GDM1 (cell line): ENCODE measurements around the gene ARFGAP3.

Experiments
- DNase-seq: peaks from one replicate; lab custom pipeline; 2025; lab: John Stamatoyannopoulos, UW

ARFGAP3 gene

GRCh38 chr22:42883970-42884369, 26.9 kb upstream of the ARFGAP3 start:
- no peak for DNase-seq

GRCh38 chr22:42883121-42883520, 26.0 kb upstream of the ARFGAP3 start:
- no peak for DNase-seq

GRCh38 chr22:42881982-42882656, 25.0 kb upstream of the ARFGAP3 start:
- no peak for DNase-seq

GRCh38 chr22:42881298-42881697, 24.2 kb upstream of the ARFGAP3 start:
- DNase-seq: no peak

GRCh38 chr22:42880815-42881214, 23.7 kb upstream of the ARFGAP3 start:
- DNase-seq: no peak

- no peak for DNase-seq
Measured at GRCh38 chr22:42879371-42880021, 22.4 kb upstream of the ARFGAP3 start.

GRCh38 chr22:42878561-42879305, 21.7 kb upstream of the ARFGAP3 start:
- no peak for DNase-seq

- DNase-seq: no peak
Measured at GRCh38 chr22:42877597-42878340, 20.7 kb upstream of the ARFGAP3 start.

- no peak for DNase-seq
Measured at GRCh38 chr22:42877158-42877557, 20.1 kb upstream of the ARFGAP3 start.

GRCh38 chr22:42876041-42876440, 19.0 kb upstream of the ARFGAP3 start:
- no peak for DNase-seq

GRCh38 chr22:42874010-42874409, 16.9 kb upstream of the ARFGAP3 start:
- no peak for DNase-seq

GRCh38 chr22:42873356-42873755, 16.3 kb upstream of the ARFGAP3 start:
- DNase-seq: peak; percentile 69

GRCh38 chr22:42872821-42873220, 15.7 kb upstream of the ARFGAP3 start:
- no peak for DNase-seq

GRCh38 chr22:42871146-42872050, 14.3 kb upstream of the ARFGAP3 start:
- DNase-seq: no peak

GRCh38 chr22:42869888-42870480, 12.9 kb upstream of the ARFGAP3 start:
- DNase-seq: no peak

- DNase-seq: no peak
Measured at GRCh38 chr22:42869463-42869862, 12.4 kb upstream of the ARFGAP3 start.

GRCh38 chr22:42868751-42869251, 11.7 kb upstream of the ARFGAP3 start:
- no peak for DNase-seq

GRCh38 chr22:42866100-42866499, 9.0 kb upstream of the ARFGAP3 start:
- no peak for DNase-seq

GRCh38 chr22:42865536-42865935, 8.5 kb upstream of the ARFGAP3 start:
- no peak for DNase-seq

GRCh38 chr22:42863349-42863961, 6.4 kb upstream of the ARFGAP3 start:
- no peak for DNase-seq
